ENCODE measurements around the gene AP5Z1.

- TF ChIP-seq, protein P1, sequence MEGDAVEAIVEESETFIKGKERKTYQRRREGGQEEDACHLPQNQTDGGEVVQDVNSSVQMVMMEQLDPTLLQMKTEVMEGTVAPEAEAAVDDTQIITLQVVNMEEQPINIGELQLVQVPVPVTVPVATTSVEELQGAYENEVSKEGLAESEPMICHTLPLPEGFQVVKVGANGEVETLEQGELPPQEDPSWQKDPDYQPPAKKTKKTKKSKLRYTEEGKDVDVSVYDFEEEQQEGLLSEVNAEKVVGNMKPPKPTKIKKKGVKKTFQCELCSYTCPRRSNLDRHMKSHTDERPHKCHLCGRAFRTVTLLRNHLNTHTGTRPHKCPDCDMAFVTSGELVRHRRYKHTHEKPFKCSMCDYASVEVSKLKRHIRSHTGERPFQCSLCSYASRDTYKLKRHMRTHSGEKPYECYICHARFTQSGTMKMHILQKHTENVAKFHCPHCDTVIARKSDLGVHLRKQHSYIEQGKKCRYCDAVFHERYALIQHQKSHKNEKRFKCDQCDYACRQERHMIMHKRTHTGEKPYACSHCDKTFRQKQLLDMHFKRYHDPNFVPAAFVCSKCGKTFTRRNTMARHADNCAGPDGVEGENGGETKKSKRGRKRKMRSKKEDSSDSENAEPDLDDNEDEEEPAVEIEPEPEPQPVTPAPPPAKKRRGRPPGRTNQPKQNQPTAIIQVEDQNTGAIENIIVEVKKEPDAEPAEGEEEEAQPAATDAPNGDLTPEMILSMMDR (conservative IDR thresholded peaks at IDR 0.05 in 1 of 2, IDR thresholded peaks at IDR 0.05 in 1 of 2; ENCODE audit: low read depth in 1 of 2, low read length in 2 of 2), result no peak
- no peak for TF ChIP-seq EZH2 (IDR thresholded peaks at IDR 0.05; ENCODE audit: low read length, missing control alignments)
These were observed 49.5 kb upstream of the AP5Z1 start for GRCh38 chr7:4725850-4726450.
